Kidney (tissue), 14 donors: Measurements from ENCODE around the gene CDC34. TPM values are rescaled to one million over a fixed set of nuclear protein-coding genes. Genes with fewer than 3 reads are reported as not detected.
"Not testable (repeated sequence)": the region's sequence is repeated elsewhere in the genome, so short reads cannot be mapped to it uniquely, and the experiment has no call there.

Experiments
- DNase-seq, 5 donors: peaks; one replicate each; pipeline ENCODE4 v3.0.0-alpha.2; 2013 to 2020
- FAIRE-seq: peaks from 2 replicates; lab custom pipeline; 2012; peaks lifted over from hg19 to GRCh38; lab: Jason Lieb, UNC
- H3K27ac ChIP-seq, 2 donors: one replicate each; pipeline ENCODE4 v1.7.0; 2013; ENCODE audit warnings: low read depth in 2 of 2, low read length in 2 of 2, inconsistent platforms in 1 of 2
- H3K27me3 ChIP-seq: one replicate; pipeline ENCODE4 v1.7.1; 2013; ENCODE audit warnings: low read length, inconsistent platforms; ENCODE audit not compliant: control insufficient read depth, insufficient read depth
- H3K36me3 ChIP-seq, 3 donors: one replicate each; pipeline versions ENCODE4 v1.7.0 to v1.7.1; 2013; ENCODE audit warnings: low read length in 3 of 3, control low read depth in 1 of 3, inconsistent platforms in 1 of 3; ENCODE audit not compliant: insufficient read depth in 3 of 3, control insufficient read depth in 2 of 3
- H3K4me1 ChIP-seq, 3 donors: one replicate each; pipeline versions ENCODE4 v1.7.0 to v1.7.1; 2013; ENCODE audit warnings: low read length in 3 of 3, inconsistent platforms in 1 of 3, low read depth in 1 of 3; ENCODE audit not compliant: control insufficient read depth in 2 of 3, insufficient read depth in 2 of 3
- H3K4me3 ChIP-seq, 3 donors: one replicate each; pipeline versions ENCODE4 v1.7.0 to v1.8.1; 2013; ENCODE audit warnings: low read length in 3 of 3, control low read depth in 1 of 3, inconsistent platforms in 1 of 3
- H3K9ac ChIP-seq, 3 donors: one replicate each; pipeline versions ENCODE4 v1.7.0 to v1.7.1; 2013; ENCODE audit warnings: low read length in 3 of 3, control low read depth in 1 of 3, inconsistent platforms in 1 of 3
- H3K9me3 ChIP-seq, 3 donors: one replicate each; pipeline versions ENCODE4 v1.7.0 to v1.7.1; 2013; ENCODE audit warnings: low read length in 3 of 3, control low read depth in 1 of 3, inconsistent platforms in 1 of 3; ENCODE audit not compliant: control insufficient read depth in 2 of 3, insufficient read depth in 1 of 3
- intact Hi-C: fragments of 100-400 bp; cut with DNase I; formaldehyde crosslinking; loops from one replicate; pipeline ENCODE4 v1.11.1; 2022
- polyA plus RNA-seq: library from polyadenylated mRNA; stranded (reverse); fragments of 350-450 nt; fragmentation: Illumina TruSeq; extraction: RNeasy Lipid Tissue Mini Kit (QIAGEN cat#74804); gene quantifications from one replicate; pipeline ENCODE4 v1.2.3, GENCODE V29; 2014; ENCODE audit warnings: low read depth, low replicate concordance; ENCODE audit not compliant: insufficient read depth
- total RNA-seq: library from RNA; stranded (reverse); fragmentation: NEBNext Ultra II Directional; extraction: Animal tissue kit (Norgen Biotek cat#: 25700); gene quantifications from one replicate; pipeline ENCODE4 v1.2.1, GENCODE V29; 2021
- TF ChIP-seq, protein P1 (sequence below): IDR thresholded peaks from 3 replicates; pipeline ENCODE4 v1.5.1; 2012; ENCODE audit warnings: mild to moderate bottlenecking, moderate library complexity, borderline replicate concordance; ENCODE audit not compliant: insufficient read depth; ENCODE audit errors: extremely low read depth
- donor health status: control.
- donor health status: control.
- donor health status: control.
- donor health status: control.
- donor health status: control.
- donor health status: DM: yes; HTN: yes; CAD: no.
- donor health status: Normal renal cell carcinoma (clear cell type).

Gene CDC34
- total and polyA plus RNA-seq, 2 donors from 2014 or later, result 33.8 to 72.3 TPM

DNA sequence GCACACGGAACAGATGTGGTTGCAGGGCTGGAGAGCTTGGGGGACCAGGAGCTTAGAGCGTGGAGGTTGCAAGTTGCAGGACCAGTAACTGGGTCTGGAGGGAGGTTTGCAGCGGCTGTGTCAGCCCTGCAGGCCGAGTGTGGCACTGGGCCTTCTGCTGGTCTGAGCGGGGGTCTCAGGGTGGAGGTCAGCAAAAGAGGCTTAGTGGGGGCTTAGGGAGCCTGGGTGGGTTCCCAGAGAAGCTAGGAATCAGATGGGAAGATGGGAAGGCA lies 52.3 kb downstream of the CDC34 start:
- no peak for DNase-seq
- intact Hi-C loops, result no loop called here
- no peaks in the 10 kb centered on the region for H3K27me3 ChIP-seq
- H3K4me3 ChIP-seq, result no peak overlapping the region
- FAIRE-seq, result no peak
- peaks cover 0 to 2% (median 0%) of the 10 kb centered on the region in 3 donors for H3K4me1 ChIP-seq
- H3K36me3 ChIP-seq, result peaks cover 0 to 13% (median 0%) of the 10 kb centered on the region in 3 donors
- H3K27ac ChIP-seq, result no peak overlapping the region
- TF ChIP-seq, protein P1, sequence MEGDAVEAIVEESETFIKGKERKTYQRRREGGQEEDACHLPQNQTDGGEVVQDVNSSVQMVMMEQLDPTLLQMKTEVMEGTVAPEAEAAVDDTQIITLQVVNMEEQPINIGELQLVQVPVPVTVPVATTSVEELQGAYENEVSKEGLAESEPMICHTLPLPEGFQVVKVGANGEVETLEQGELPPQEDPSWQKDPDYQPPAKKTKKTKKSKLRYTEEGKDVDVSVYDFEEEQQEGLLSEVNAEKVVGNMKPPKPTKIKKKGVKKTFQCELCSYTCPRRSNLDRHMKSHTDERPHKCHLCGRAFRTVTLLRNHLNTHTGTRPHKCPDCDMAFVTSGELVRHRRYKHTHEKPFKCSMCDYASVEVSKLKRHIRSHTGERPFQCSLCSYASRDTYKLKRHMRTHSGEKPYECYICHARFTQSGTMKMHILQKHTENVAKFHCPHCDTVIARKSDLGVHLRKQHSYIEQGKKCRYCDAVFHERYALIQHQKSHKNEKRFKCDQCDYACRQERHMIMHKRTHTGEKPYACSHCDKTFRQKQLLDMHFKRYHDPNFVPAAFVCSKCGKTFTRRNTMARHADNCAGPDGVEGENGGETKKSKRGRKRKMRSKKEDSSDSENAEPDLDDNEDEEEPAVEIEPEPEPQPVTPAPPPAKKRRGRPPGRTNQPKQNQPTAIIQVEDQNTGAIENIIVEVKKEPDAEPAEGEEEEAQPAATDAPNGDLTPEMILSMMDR, result no peak
- H3K9me3 ChIP-seq, result no peaks in the 10 kb centered on the region
- H3K9ac ChIP-seq, result no peak overlapping the region

DNA sequence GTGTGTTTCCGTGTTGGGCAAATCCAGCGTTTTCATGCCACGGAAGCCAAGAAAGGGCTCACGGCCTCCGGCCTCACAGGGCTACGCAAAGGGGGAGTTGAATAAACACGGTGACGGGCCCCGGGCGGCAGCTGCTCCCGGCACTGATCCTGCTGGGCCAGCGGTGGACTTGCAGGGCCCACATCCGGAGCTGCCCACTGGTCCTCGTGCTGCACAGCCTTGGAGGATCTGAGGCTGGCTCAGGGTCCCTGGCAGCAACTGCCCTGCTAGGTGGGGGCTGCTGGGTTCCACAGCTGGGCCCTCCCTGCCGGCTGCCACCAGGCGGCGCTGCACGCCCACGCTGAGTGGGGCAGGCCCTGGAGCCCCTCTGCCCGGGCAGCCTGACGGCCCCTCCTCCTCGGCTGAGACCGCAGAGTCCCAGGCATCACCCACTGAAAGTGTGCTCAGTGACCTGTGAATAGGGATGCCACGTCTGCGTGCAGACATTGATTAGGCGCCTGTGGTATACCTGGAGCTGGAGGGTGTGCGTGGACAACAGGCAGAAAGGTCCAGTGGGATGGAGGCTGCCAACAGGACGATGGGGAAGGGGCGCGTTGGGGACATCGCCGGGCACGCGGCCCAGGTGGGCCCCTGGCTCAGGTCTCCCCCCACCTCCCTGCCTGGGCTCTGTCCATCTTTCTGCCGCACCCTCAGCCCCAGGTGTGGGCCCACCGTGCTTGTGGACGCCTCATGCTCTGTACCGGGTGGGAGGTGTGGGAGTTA lies 52.9 kb downstream of the CDC34 start:
- no peak overlapping the region for H3K27ac ChIP-seq
- peak; percentile 71 to 86 (median 74) for DNase-seq
- TF ChIP-seq, protein P1, result peak; percentile 75
- no peaks in the 10 kb centered on the region for H3K9me3 ChIP-seq
- H3K27me3 ChIP-seq, result no peaks in the 10 kb centered on the region
- peaks cover 0 to 11% (median 0%) of the 10 kb centered on the region in 3 donors for H3K36me3 ChIP-seq
- peaks cover 0 to 3% (median 0%) of the 10 kb centered on the region in 3 donors for H3K4me1 ChIP-seq
- H3K9ac ChIP-seq, result no peak overlapping the region
- no peak overlapping the region for H3K4me3 ChIP-seq
- intact Hi-C loops, result no loop called here
- no peak for FAIRE-seq

DNA sequence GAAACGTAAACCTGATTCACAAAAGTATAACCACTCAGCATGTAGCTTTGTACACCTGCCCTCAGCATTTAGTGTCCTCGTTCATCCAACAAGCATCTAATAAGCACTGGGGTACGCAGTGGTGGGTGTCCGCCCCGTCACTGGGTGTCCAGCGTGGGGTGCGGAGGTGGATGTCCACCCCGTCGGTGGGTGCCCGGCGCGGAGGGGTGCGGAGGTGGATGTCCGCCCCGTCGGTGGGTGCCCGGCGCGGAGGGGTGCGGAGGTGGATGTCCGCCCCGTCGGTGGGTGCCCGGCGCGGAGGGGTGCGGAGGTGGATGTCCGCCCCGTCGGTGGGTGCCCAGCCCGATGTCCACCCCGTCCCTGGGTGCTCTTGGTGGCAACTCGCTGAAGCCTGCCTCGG lies 53.6 kb downstream of the CDC34 start:
- intact Hi-C loops, H3K27me3 ChIP-seq: not testable (repeated sequence)

DNA sequence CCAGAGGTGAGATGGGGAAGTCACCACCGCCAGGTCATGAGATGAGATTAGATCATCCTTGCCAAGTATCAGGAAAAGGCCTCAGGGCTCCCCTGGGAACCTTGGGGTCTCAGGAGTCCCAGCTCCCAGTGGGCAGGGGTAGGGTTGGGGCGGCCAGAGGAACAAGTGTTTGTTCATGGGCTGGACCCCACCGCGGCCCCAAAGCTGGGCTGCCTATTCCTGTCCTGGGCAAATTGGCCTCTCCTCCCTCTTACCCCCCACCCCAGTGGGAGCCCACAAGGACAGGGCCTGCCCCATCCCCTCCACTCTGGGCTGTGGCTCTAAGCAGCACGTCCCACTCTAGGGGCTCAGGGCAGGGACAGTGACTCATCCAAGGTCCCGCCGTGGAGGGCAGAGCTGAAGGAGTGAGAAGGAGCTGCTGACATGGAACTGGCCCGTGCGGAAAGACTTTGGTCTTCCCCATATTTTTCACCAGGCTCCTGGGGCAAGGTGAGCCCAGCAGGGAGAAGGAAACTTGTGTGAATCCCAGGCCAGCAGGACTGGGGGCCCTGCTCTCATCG lies 54.1 kb downstream of the CDC34 start:
- TF ChIP-seq, protein P1, result no peak
- Histone ChIP-seq H3K27me3 (no peaks in the 10 kb centered on the region), H3K9me3 (no peaks in the 10 kb centered on the region), H3K4me1 (peaks cover 0 to 3% (median 0%) of the 10 kb centered on the region in 3 donors), H3K4me3 (no peak overlapping the region), H3K9ac (no peak overlapping the region), H3K27ac (no peak overlapping the region), H3K36me3 (peaks cover 0 to 5% (median 0%) of the 10 kb centered on the region in 3 donors)
- DNase-seq (no peak), FAIRE-seq (no peak)
- intact Hi-C loops, result no loop called here

More for the DNA sequence above, 53.6 kb downstream of the CDC34 start:
- not testable (repeated sequence) for H3K36me3 ChIP-seq, DNase-seq, H3K27ac ChIP-seq, H3K4me3 ChIP-seq, H3K4me1 ChIP-seq, H3K9ac ChIP-seq, FAIRE-seq, H3K9me3 ChIP-seq
